DOHH2 (cell line): ENCODE results near the gene CNTNAP2.

ENCODE experiments used
- H3F3A ChIP-seq: fragments of 200-600 bp; sonication (generic), shearing (Covaris generic); 2 replicates; pipeline ENCODE4 v1.6.0; 2016; ENCODE audit warnings: antibody characterized with exemption, mild to moderate bottlenecking; ENCODE audit not compliant: control insufficient read depth, insufficient read depth
- H3K27ac ChIP-seq: fragments of 200-600 bp; sonication (generic); 2 replicates; pipeline ENCODE4 v1.5.1; 2014; ENCODE audit warnings: low read depth, mild to moderate bottlenecking, low read length, moderate library complexity
- H3K27me3 ChIP-seq: fragments of 200-600 bp; sonication (generic); 2 replicates; pipeline ENCODE4 v1.6.1; 2014; ENCODE audit warnings: mild to moderate bottlenecking, low read length, mixed read lengths; ENCODE audit not compliant: control insufficient read depth
- H3K36me3 ChIP-seq: fragments of 200-600 bp; sonication (generic); 2 replicates; pipeline ENCODE4 v1.6.1; 2014; ENCODE audit warnings: mild to moderate bottlenecking, low read length, moderate library complexity, mixed read lengths; ENCODE audit not compliant: control insufficient read depth
- H3K4me1 ChIP-seq: fragments of 200-600 bp; sonication (generic); 2 replicates; pipeline ENCODE4 v1.6.1; 2014; ENCODE audit warnings: mild to moderate bottlenecking, low read length, mixed read lengths; ENCODE audit not compliant: control insufficient read depth
- H3K4me2 ChIP-seq: fragments of 200-600 bp; sonication (generic); 2 replicates; pipeline ENCODE4 v1.6.0; 2014; ENCODE audit warnings: mild to moderate bottlenecking, low read length, moderate library complexity
- H3K4me3 ChIP-seq: fragments of 200-600 bp; sonication (generic); 2 replicates; pipeline ENCODE4 v1.5.1; 2014; ENCODE audit warnings: mild to moderate bottlenecking, low read length, mixed read lengths
- H3K79me2 ChIP-seq: fragments of 200-600 bp; sonication (generic); 2 replicates; pipeline ENCODE4 v1.6.1; 2014; ENCODE audit warnings: mild to moderate bottlenecking, low read length, mixed read lengths; ENCODE audit not compliant: control insufficient read depth
- H3K9me2 ChIP-seq: fragments of 200-600 bp; sonication (generic); replicated peaks from 2 replicates; pipeline ENCODE4 v1.6.1; 2014; ENCODE audit warnings: mild to moderate bottlenecking, low read length, mixed read lengths; ENCODE audit not compliant: control insufficient read depth
- H3K9me3 ChIP-seq: fragments of 200-600 bp; sonication (generic); 2 replicates; pipeline ENCODE4 v1.6.1; 2014; ENCODE audit warnings: antibody characterized with exemption, low read length, mixed read lengths; ENCODE audit not compliant: control insufficient read depth, insufficient read depth
- H4K20me1 ChIP-seq: fragments of 200-600 bp; sonication (generic); 2 replicates; pipeline ENCODE4 v1.6.0; 2014; ENCODE audit warnings: low read depth, mild to moderate bottlenecking, antibody characterized with exemption, low read length, moderate library complexity; ENCODE audit not compliant: control insufficient read depth, insufficient read depth
- CTCF ChIP-seq: fragments of 200-600 bp; sonication (generic); IDR thresholded peaks from one replicate; pipeline ENCODE4 v1.5.1; 2014; ENCODE audit warnings: antibody characterized with exemption, mild to moderate bottlenecking, low read depth, low read length; ENCODE audit not compliant: poor library complexity, severe bottlenecking
- EZH2phosphoT487 ChIP-seq: fragments of 200-600 bp; sonication (generic); IDR thresholded peaks from 2 replicates; pipeline ENCODE4 v1.6.1; 2017; ENCODE audit warnings: borderline replicate concordance, mild to moderate bottlenecking, antibody characterized with exemption, low read length, moderate library complexity, mixed read lengths

The CNTNAP2 gene

DNA sequence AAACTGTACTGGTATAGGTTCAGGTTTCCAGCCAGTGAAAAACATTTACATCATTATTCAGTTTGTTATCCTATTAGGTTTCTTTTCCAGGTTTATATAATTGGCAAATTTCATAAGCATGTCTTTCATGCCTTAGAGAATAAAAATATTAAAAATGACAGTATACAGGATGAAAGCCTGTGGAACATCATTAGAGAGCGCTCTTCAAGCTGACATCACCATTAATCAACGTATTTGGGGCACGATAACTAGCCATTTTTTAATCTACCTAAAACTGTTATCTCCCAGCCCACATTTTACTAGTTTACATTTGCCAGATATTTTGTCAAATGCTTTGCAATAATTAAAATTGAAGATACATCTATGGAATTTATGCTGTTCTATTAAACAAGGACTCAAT, 714.1 kb downstream of the CNTNAP2 start:
- no peaks in the 10 kb centered on the region for H3K36me3 ChIP-seq
- no peak overlapping the region for H3K4me3 ChIP-seq
- H3K79me2 ChIP-seq: no peaks in the 10 kb centered on the region
- H3K9me3 ChIP-seq: no peaks in the 10 kb centered on the region
- no peaks in the 10 kb centered on the region for H3F3A ChIP-seq
- H3K27me3 ChIP-seq: no peaks in the 10 kb centered on the region
- no peak overlapping the region for H3K27ac ChIP-seq
- H3K4me2 ChIP-seq: no peak overlapping the region
- TF ChIP-seq EZH2phosphoT487 (no peak), CTCF (no peak)
- no peaks in the 10 kb centered on the region for H4K20me1 ChIP-seq
- no peaks in the 10 kb centered on the region for H3K9me2 ChIP-seq
- no peaks in the 10 kb centered on the region for H3K4me1 ChIP-seq

DNA sequence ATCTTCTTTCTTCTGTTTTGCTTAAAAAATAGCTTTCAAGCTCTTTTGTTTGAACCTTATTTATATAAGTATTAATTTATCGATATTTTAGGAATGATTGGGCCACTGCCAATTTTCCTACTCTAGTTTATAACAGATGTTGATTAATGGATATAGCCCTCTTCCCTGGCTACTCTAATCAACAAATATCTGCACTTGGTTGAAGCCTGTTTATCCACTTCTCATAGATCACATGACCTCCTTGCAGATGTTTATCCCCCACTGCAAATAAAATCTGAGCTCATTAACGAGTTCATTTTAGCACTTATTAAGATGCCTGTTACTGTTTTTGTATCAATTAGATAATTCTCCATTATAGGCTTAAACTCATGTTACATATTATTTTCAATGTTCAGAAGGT, 715.3 kb downstream of the CNTNAP2 start:
- H3K27ac ChIP-seq: no peak overlapping the region
- TF ChIP-seq CTCF: no peak
- TF ChIP-seq EZH2phosphoT487: no peak
- H3K27me3 ChIP-seq: no peaks in the 10 kb centered on the region
- no peaks in the 10 kb centered on the region for H3K9me3 ChIP-seq
- H3K79me2 ChIP-seq: no peaks in the 10 kb centered on the region
- H3F3A ChIP-seq: no peaks in the 10 kb centered on the region
- no peaks in the 10 kb centered on the region for H3K36me3 ChIP-seq
- no peaks in the 10 kb centered on the region for H3K9me2 ChIP-seq
- no peak overlapping the region for H3K4me2 ChIP-seq
- no peak overlapping the region for H3K4me3 ChIP-seq
- H4K20me1 ChIP-seq: no peaks in the 10 kb centered on the region
- no peaks in the 10 kb centered on the region for H3K4me1 ChIP-seq

DNA sequence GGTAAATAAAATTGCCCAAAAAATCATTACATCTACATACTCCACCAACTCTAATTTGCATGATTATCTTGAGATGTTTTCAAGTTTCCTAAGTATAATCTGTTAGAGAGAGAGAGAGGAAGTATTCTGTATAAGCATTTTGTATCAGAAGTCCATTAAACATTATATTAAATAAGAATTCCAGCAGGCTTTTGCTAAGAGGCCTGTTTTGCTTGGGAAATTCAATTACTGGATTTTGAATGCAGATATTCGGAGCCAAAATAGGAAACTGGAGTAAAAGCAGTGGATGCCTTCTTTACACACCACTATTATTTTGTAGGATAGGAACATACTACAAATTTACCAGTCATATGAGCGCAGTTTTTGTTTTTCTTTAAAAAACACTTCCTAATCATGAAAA, 727.8 kb downstream of the CNTNAP2 start:
- no peaks in the 10 kb centered on the region for H3K9me3 ChIP-seq
- no peaks in the 10 kb centered on the region for H3K4me1 ChIP-seq
- H3K27me3 ChIP-seq: no peaks in the 10 kb centered on the region
- H3K79me2 ChIP-seq: no peaks in the 10 kb centered on the region
- no peaks in the 10 kb centered on the region; the same call in 1 of the 2 replicates for H3K9me2 ChIP-seq
- no peaks in the 10 kb centered on the region for H3K36me3 ChIP-seq
- H3K4me2 ChIP-seq: no peak overlapping the region
- no peak overlapping the region for H3K4me3 ChIP-seq
- H3K27ac ChIP-seq: no peak overlapping the region
- no peaks in the 10 kb centered on the region for H4K20me1 ChIP-seq
- H3F3A ChIP-seq: no peaks in the 10 kb centered on the region
- TF ChIP-seq EZH2phosphoT487: no peak
- no peak for TF ChIP-seq CTCF

DNA sequence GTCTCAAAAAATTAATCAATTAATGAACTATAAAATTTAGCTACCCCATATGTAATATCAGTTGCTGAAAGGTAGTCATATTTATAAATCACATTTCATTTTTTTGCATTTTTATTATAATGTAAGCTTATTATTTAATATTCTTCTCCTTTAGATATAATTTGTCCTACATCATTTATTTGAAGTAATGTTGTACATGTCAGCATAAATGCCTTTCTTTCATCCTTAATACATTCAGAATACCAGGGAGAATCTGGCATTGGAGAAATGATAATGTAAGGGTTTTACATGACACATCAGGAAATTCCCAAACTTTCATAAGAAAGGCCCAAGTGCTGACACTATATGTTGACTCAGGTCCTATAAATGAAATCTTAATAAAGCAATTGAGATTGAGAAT, 742.1 kb downstream of the CNTNAP2 start:
- Histone ChIP-seq H3K4me3 (no peak overlapping the region), H3K36me3 (no peaks in the 10 kb centered on the region), H3K79me2 (no peaks in the 10 kb centered on the region), H3K27me3 (no peaks in the 10 kb centered on the region), H3K9me2 (no peaks in the 10 kb centered on the region), H3F3A (no peaks in the 10 kb centered on the region), H3K9me3 (no peaks in the 10 kb centered on the region), H3K27ac (no peak overlapping the region), H3K4me2 (no peak overlapping the region), H3K4me1 (no peaks in the 10 kb centered on the region), H4K20me1 (no peaks in the 10 kb centered on the region)
- TF ChIP-seq EZH2phosphoT487 (no peak), CTCF (no peak)
